K562 (cell line): Measurements from ENCODE around the gene KRTAP5-11. TPM values are rescaled to one million over a fixed set of nuclear protein-coding genes. Genes with fewer than 3 reads are reported as not detected.
A peak's percentile ranks its signal among the peaks of the same experiment; 100 is the strongest.

ENCODE experiments used
- ATAC-seq: fragments of 200-7000 bp; cut with Tn5 transposase; 3 replicates; pipeline ENCODE4 v1.9.1; 2020; ENCODE audit warnings: moderate library complexity
- BruUV-seq: library from RNA; stranded (reverse); fragments of 400-500 nt; replicated peaks from 2 replicates; lab custom pipeline; 2021; lab: Mats Ljungman, UMichigan
- CTCF ChIA-PET: fragments of 300-600 bp; formaldehyde crosslinking; extraction: SDS; loops from one replicate; lab custom pipeline; 2021; ENCODE audit warnings: low intra/inter-chr PET ratio; lab: Yijun Ruan, JAX
- POLR2A ChIA-PET: fragments of 300-600, 350-650 bp; sonication (Branson Sonifier 250); formaldehyde crosslinking; extraction: SDS; loops from one replicate; lab custom pipeline; 2021; ENCODE audit warnings: antibody characterized with exemption, inconsistent platforms; lab: Yijun Ruan, JAX
- DNase-seq, 4 experiments: peaks; one replicate each; pipeline versions ENCODE4 v3.0.0 to v3.0.0-alpha.2; 2011 to 2018; ENCODE audit warnings: low spot score in 3 of 4, mixed read lengths in 3 of 4; ENCODE audit errors: extremely low read depth in 1 of 4
- FAIRE-seq: peaks from 2 replicates; lab custom pipeline; 2011; peaks lifted over from hg19 to GRCh38; lab: Jason Lieb, UNC
- H2AFZ ChIP-seq: 2 replicates; pipeline ENCODE4 v1.6.0; 2011; ENCODE audit warnings: low read depth, low read length, control low read depth, inconsistent platforms
- H3K27ac ChIP-seq: fragments of 200-600 bp; 3 replicates; pipeline ENCODE4 v1.8.0; 2011; ENCODE audit warnings: low read depth, mild to moderate bottlenecking, control low read depth, inconsistent platforms, low read length, moderate library complexity, mixed read lengths; ENCODE audit errors: extremely low read depth
- H3K27me3 ChIP-seq, 2 experiments: fragments of 300-600 bp in 1 of 2; 2 replicates in 1 of 2; 3 replicates in 1 of 2; pipeline versions ENCODE4 v1.6.0 to v1.8.0; 2011; ENCODE audit warnings: inconsistent platforms in 2 of 2, low read length in 2 of 2, mild to moderate bottlenecking in 1 of 2, mixed read lengths in 1 of 2, moderate library complexity in 1 of 2; ENCODE audit not compliant: control insufficient read depth in 2 of 2, insufficient read depth in 2 of 2
- H3K36me3 ChIP-seq: fragments of 300-600 bp; 3 replicates; pipeline ENCODE4 v1.8.0; 2011; ENCODE audit warnings: mild to moderate bottlenecking, low read length, inconsistent platforms; ENCODE audit not compliant: control insufficient read depth, insufficient read depth
- H3K4me1 ChIP-seq, 2 experiments: fragments of 200-600 bp in 1 of 2; replicated peaks in 1 of 2; 2 replicates in 1 of 2; 3 replicates in 1 of 2; pipeline versions ENCODE4 v1.5.1 to v1.8.0; 2011; ENCODE audit warnings: inconsistent platforms in 2 of 2, low read length in 2 of 2, mild to moderate bottlenecking in 1 of 2, mixed read lengths in 1 of 2, moderate library complexity in 1 of 2; ENCODE audit not compliant: control insufficient read depth in 2 of 2, insufficient read depth in 2 of 2
- H3K4me2 ChIP-seq: 2 replicates; pipeline ENCODE4 v1.6.1; 2011; ENCODE audit warnings: low read length, control low read depth, inconsistent platforms, mixed read lengths; ENCODE audit not compliant: insufficient read depth
- H3K4me3 ChIP-seq: fragments of 200-600 bp; sonication (generic), shearing (Covaris generic); 2 replicates; pipeline ENCODE4 v1.5.1; 2016; ENCODE audit warnings: control low read depth, inconsistent platforms
- H3K79me2 ChIP-seq: fragments of 200-600 bp; 3 replicates; pipeline ENCODE4 v1.8.0; 2011; ENCODE audit warnings: low read length, inconsistent platforms; ENCODE audit not compliant: control insufficient read depth, insufficient read depth
- H3K9ac ChIP-seq, 2 experiments: 2 replicates each; pipeline versions ENCODE4 v1.6.0 to v1.6.1; 2011; ENCODE audit warnings: low read depth in 2 of 2, low read length in 2 of 2, control low read depth in 1 of 2, inconsistent platforms in 1 of 2, mild to moderate bottlenecking in 1 of 2, mixed read lengths in 1 of 2; ENCODE audit not compliant: insufficient read depth in 1 of 2
- H3K9me1 ChIP-seq: one replicate; pipeline ENCODE4 v1.6.0; 2011; ENCODE audit warnings: inconsistent platforms, mild to moderate bottlenecking, low read length, moderate library complexity; ENCODE audit not compliant: control insufficient read depth, insufficient read depth
- H3K9me3 ChIP-seq: replicated peaks from 2 replicates; pipeline ENCODE4 v1.5.1; 2011; ENCODE audit warnings: low read depth, low read length, inconsistent platforms; ENCODE audit not compliant: control insufficient read depth, insufficient read depth
- H4K20me1 ChIP-seq: replicated peaks from 2 replicates; pipeline ENCODE4 v1.6.1; 2011; ENCODE audit warnings: low read length, inconsistent platforms, mixed read lengths; ENCODE audit not compliant: control insufficient read depth, insufficient read depth
- ADNP ChIP-seq: fragments of 200-800 bp; sonication (Bioruptor generic); IDR thresholded peaks from 2 replicates; pipeline ENCODE4 v1.6.1; 2016; ENCODE audit warnings: missing genetic modification characterization, missing compliant biosample characterization
- DIDO1 ChIP-seq: fragments of 450-650 bp; IDR thresholded peaks from 2 replicates; pipeline ENCODE4 v1.6.1; 2016; ENCODE audit warnings: low read depth, missing biosample characterization, missing genetic modification characterization
- HNRNPL ChIP-seq: fragments of 200-400 bp; formaldehyde crosslinking; IDR thresholded peaks from 2 replicates; pipeline ENCODE4 v1.6.1; 2017; ENCODE audit warnings: low read depth, mild to moderate bottlenecking, low read length
- KDM5B ChIP-seq: fragments of 200-600 bp; sonication (generic); IDR thresholded peaks from 2 replicates; pipeline ENCODE4 v1.6.1; 2012; ENCODE audit warnings: low read depth, mild to moderate bottlenecking, moderate library complexity, low read length, control low read depth, inconsistent platforms; ENCODE audit not compliant: insufficient replicate concordance
- KLF16 ChIP-seq: IDR thresholded peaks from 2 replicates; pipeline ENCODE4 v1.6.1; 2016; ENCODE audit warnings: antibody characterized with exemption
- NR2C1 ChIP-seq, 2 experiments: fragments of 450-650 bp; IDR thresholded peaks; 2 replicates each; pipeline ENCODE4 v1.6.1; 2017; ENCODE audit warnings: mild to moderate bottlenecking in 2 of 2, antibody characterized with exemption in 1 of 2, inconsistent platforms in 1 of 2, missing compliant biosample characterization in 1 of 2, missing genetic modification characterization in 1 of 2
- SNRNP70 ChIP-seq: fragments of 200-400 bp; formaldehyde crosslinking; optimal IDR thresholded peaks from 2 replicates; pipeline ENCODE3; 2017; ENCODE audit warnings: low read depth, low read length
- WHSC1 ChIP-seq: IDR thresholded peaks from one replicate; pipeline ENCODE4 v1.6.1; 2012; ENCODE audit warnings: low read length, control low read depth, inconsistent platforms
- WGBS: fragments of 100-300 bp; shearing (Covaris generic); methylation state at CpG from one replicate; pipeline ENCODE4 v1.1.6; 2016; ENCODE audit warnings: low coverage, mixed read lengths; ENCODE audit not compliant: insufficient coverage; ENCODE audit errors: missing lambda C conversion rate; 5-methylcytosine and 5-hydroxymethylcytosine counted together
- in situ Hi-C: fragments of 300-500 bp; cut with MboI; formaldehyde crosslinking; loops from 4 replicates; pipeline ENCODE4 v1.15.0; 2018; ENCODE audit warnings: inconsistent platforms, mixed read lengths
- intact Hi-C: fragments of 100-400 bp; cut with micrococcal nuclease; formaldehyde crosslinking; loops from 2 replicates; pipeline ENCODE4 v1.14.2; 2022
- polyA plus RNA-seq, 8 experiments: library from polyadenylated mRNA; depleted of rRNA in 4 of 8; stranded (reverse) in 5 of 8; unstranded in 3 of 8; fragments of >200 nt; fragmentation: Nextera tagmentation in 2 of 8; fragmentation: Illumina TruSeq in 1 of 8; extraction: Ambion mirVana in 2 of 8; extraction: Trizol in 1 of 8; gene quantifications; 2 replicates each; pipeline versions ENCODE4 v1.2.1 to v1.2.3, GENCODE V29; 2011 to 2014; ENCODE audit warnings: inconsistent platforms in 1 of 8, missing spikeins in 1 of 8
- total RNA-seq, 7 experiments: library from RNA; depleted of rRNA in 6 of 7; stranded (reverse); fragments of >200 nt in 6 of 7; fragmentation: Illumina TruSeq in 2 of 7; extraction: Trizol in 2 of 7; gene quantifications; 2 replicates each; pipeline versions ENCODE4 v1.2.1 to v1.2.3, GENCODE V29; 2011 to 2021; ENCODE audit warnings: low replicate concordance in 1 of 7
- TF ChIP-seq, protein P1 (sequence below): fragments of 450-650 bp; IDR thresholded peaks from 2 replicates; pipeline ENCODE4 v1.6.1; 2018; ENCODE audit not compliant: partially characterized antibody

KRTAP5-11 gene
- total and polyA plus RNA-seq, 9 of the 15 experiments (the other 6 are each of a cell fraction or from before 2014, with no cell fraction given) = not detected

DNA sequence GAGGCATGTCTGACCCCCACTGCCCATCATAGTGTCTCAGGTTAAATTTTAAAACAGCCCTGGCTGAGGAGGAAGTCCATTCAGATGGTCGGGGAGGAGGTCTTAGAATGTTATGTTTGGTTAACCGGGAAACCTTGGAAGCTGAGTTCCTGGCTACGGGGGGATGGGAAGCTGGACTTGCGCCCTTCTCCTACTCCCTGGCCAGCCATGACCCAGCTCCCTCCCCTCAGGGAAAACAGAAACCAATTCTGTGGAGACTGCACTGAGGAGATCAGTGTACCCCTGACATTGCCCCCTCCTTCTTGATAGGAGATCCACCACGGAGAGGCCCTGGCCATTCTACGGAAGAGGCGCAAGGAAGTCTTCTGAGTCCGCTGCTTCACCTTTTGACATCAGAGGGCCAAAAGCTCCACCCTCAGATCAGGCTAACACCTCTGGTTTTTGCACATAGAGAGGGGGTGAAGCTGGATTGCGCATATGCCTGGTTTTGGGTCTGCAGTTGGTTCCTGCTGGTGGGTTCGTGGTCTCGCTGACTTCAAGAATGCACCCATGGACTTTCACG lies 37.2 kb downstream of the KRTAP5-11 start:
- no peak for DNase-seq
- H3K9me3 ChIP-seq = peaks cover 2% of the 10 kb centered on the region; the same call in 1 of the 2 replicates
- in situ Hi-C loops = no loop called here
- no peak for ATAC-seq
- peaks cover 42 to 74% of the 10 kb centered on the region in 2 experiments for H3K27me3 ChIP-seq
- no peaks in the 10 kb centered on the region for H3K9me1 ChIP-seq
- H3K4me2 ChIP-seq = no peak overlapping the region
- CTCF ChIA-PET = no interaction called here
- peaks cover 0 to 4% of the 10 kb centered on the region in 2 experiments; a peak in 1 of 5 replicates for H3K4me1 ChIP-seq
- WGBS = 4% methylated on average over 12 of the region's 12 CpGs
- H4K20me1 ChIP-seq = no peaks in the 10 kb centered on the region
- no peak overlapping the region for H3K4me3 ChIP-seq
- POLR2A ChIA-PET = interaction anchor here (0.6 kb wide), 1 partner anchor 1231 kb away, joined by 4 read pairs; no protein-coding TSS in a partner anchor
- no peak for FAIRE-seq
- no peaks in the 10 kb centered on the region for H3K79me2 ChIP-seq
- no peak overlapping the region for H2AFZ ChIP-seq
- no peak for TF ChIP-seq NR2C1 (IDR thresholded peaks at IDR 0.05)
- TF ChIP-seq NR2C1 (tag; IDR thresholded peaks at IDR 0.05) = no peak
- no peak for TF ChIP-seq ADNP (tag)
- BruUV-seq = no TSS peak
- H3K36me3 ChIP-seq = no peaks in the 10 kb centered on the region
- H3K27ac ChIP-seq = no peak overlapping the region
- no peak overlapping the region for H3K9ac ChIP-seq
- intact Hi-C loops = no loop called here

DNA sequence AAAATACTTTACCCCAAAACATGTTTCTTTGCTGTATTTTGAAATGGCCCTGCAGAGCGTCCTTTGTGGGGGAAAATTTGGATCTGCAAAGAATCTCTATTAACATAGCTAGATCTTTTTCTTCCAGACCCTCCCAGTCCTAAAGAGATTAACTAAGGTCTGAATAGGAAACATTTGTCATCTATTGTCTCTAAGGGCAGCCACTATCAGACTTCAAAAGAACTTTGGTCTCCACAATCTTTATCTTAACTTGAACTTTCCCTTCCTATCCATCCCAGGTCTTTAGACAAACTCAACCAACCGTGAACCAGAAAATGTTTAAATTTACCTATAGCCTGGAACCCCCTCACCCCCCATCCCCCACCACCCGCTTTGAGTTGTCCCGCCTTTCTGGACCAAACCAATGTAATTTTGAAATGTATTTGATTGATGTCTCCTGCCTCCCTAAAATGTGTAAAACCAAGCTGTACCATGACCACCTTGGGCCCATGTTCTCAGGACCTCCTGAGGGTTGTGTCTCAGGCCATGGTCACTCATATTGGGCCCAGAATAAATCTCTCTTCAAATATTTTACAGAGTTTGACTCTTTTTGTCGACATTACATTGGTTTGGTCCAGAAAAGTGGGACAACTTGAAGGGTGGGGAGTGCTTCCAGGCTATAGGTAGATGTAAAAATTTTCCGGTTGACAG lies 38.0 kb downstream of the KRTAP5-11 start:
- peaks cover 46 to 74% of the 10 kb centered on the region in 2 experiments for H3K27me3 ChIP-seq
- intact Hi-C loops = no loop called here
- in situ Hi-C loops = no loop called here
- no peaks in the 10 kb centered on the region for H3K9me1 ChIP-seq
- peaks cover 0 to 4% of the 10 kb centered on the region in 2 experiments; a peak in 1 of 5 replicates for H3K4me1 ChIP-seq
- H2AFZ ChIP-seq = no peak overlapping the region
- H3K4me2 ChIP-seq = no peak overlapping the region
- H3K36me3 ChIP-seq = no peaks in the 10 kb centered on the region
- ATAC-seq (no peak), FAIRE-seq (no peak), DNase-seq (no peak)
- no peak overlapping the region for H3K4me3 ChIP-seq
- H3K9ac ChIP-seq = no peak overlapping the region
- no peaks in the 10 kb centered on the region for H3K79me2 ChIP-seq
- no peaks in the 10 kb centered on the region for H4K20me1 ChIP-seq
- ChIA-PET CTCF (no interaction called here), POLR2A (interaction anchor here (0.6 kb wide), 1 partner anchor 1232 kb away, joined by 4 read pairs; no protein-coding TSS in a partner anchor)
- peaks cover 2% of the 10 kb centered on the region; the same call in 1 of the 2 replicates for H3K9me3 ChIP-seq
- no peak overlapping the region for H3K27ac ChIP-seq
- WGBS = 0% methylated on average over 6 of the region's 6 CpGs
- no TSS peak for BruUV-seq
- TF ChIP-seq, protein P1, sequence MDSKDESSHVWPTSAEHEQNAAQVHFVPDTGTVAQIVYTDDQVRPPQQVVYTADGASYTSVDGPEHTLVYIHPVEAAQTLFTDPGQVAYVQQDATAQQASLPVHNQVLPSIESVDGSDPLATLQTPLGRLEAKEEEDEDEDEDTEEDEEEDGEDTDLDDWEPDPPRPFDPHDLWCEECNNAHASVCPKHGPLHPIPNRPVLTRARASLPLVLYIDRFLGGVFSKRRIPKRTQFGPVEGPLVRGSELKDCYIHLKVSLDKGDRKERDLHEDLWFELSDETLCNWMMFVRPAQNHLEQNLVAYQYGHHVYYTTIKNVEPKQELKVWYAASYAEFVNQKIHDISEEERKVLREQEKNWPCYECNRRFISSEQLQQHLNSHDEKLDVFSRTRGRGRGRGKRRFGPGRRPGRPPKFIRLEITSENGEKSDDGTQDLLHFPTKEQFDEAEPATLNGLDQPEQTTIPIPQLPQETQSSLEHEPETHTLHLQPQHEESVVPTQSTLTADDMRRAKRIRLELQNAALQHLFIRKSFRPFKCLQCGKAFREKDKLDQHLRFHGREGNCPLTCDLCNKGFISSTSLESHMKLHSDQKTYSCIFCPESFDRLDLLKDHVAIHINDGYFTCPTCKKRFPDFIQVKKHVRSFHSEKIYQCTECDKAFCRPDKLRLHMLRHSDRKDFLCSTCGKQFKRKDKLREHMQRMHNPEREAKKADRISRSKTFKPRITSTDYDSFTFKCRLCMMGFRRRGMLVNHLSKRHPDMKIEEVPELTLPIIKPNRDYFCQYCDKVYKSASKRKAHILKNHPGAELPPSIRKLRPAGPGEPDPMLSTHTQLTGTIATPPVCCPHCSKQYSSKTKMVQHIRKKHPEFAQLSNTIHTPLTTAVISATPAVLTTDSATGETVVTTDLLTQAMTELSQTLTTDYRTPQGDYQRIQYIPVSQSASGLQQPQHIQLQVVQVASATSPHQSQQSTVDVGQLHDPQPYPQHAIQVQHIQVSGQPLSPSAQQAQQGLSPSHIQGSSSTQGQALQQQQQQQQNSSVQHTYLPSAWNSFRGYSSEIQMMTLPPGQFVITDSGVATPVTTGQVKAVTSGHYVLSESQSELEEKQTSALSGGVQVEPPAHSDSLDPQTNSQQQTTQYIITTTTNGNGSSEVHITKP = peak; percentile 55
- TF ChIP-seq WHSC1 (no peak), HNRNPL (no peak), SNRNP70 (no peak), KLF16 (no peak), DIDO1 (tag) (no peak), KDM5B (no peak)
